ENCODE measurements around the gene LSS.

- TF ChIP-seq CTCF (IDR thresholded peaks at IDR 0.05) (no peak), POLR2A (IDR thresholded peaks at IDR 0.05) (no peak)
These were observed 40.1 kb downstream of the LSS start for GRCh38 chr21:46188226-46189212.
